ENCODE data around the gene AUTS2. TPM values are rescaled to one million over a fixed set of nuclear protein-coding genes. Genes with fewer than 3 reads are reported as not detected.

Gene AUTS2
- polyA plus RNA-seq, 3 donors, result 0.08 to 0.35 TPM; not detected in 1

GRCh38 chr7:70152313-70152712, 554.0 kb downstream of the AUTS2 start:
- Histone ChIP-seq H3K79me2 (ENCODE audit: insufficient read depth, low read length) (no peaks in the 10 kb centered on the region), H3K9me3 (replicated peaks in 1 of 2; ENCODE audit: control insufficient read depth in 1 of 2, insufficient read depth in 1 of 2, low read length in 2 of 2) (peaks cover 0 to 4% of the 10 kb centered on the region in 2 donors), H3K9ac (ENCODE audit: insufficient read depth, low read length, poor library complexity, severe bottlenecking) (no peak overlapping the region), H3K27me3 (ENCODE audit: control insufficient read depth in 2 of 2, insufficient read depth in 2 of 2, low read length in 2 of 2) (no peaks in the 10 kb centered on the region), H3K4me2 (replicated peaks; ENCODE audit: extremely low read depth, low read length, poor library complexity, severe bottlenecking) (no peak overlapping the region), H3K27ac (ENCODE audit: low read depth in 1 of 2, low read length in 2 of 2) (no peak overlapping the region), H3K4me1 (ENCODE audit: control insufficient read depth in 1 of 2, insufficient read depth in 2 of 2, low read length in 2 of 2) (no peaks in the 10 kb centered on the region), H3K4me3 (replicated peaks in 1 of 3; ENCODE audit: low read depth in 2 of 3, low read length in 3 of 3) (no peak overlapping the region), H2AFZ (ENCODE audit: insufficient read depth, low read depth, low read length, poor library complexity, severe bottlenecking) (no peak overlapping the region), H4K20me1 (ENCODE audit: insufficient read depth, low read length) (no peaks in the 10 kb centered on the region), H3K36me3 (replicated peaks in 1 of 2; ENCODE audit: control insufficient read depth in 1 of 2, insufficient read depth in 2 of 2, low read length in 2 of 2) (no peaks in the 10 kb centered on the region)
- TF ChIP-seq CTCF (IDR thresholded peaks at IDR 0.05), result no peak
- Mint-ChIP-seq H3K27ac (no peak overlapping the region), H3K27me3 (ENCODE audit: low read depth in 3 of 3) (peaks cover 0 to 2% (median 2%) of the 10 kb centered on the region in 3 donors), H3K4me3 (no peak overlapping the region), H3K4me1 (no peaks in the 10 kb centered on the region), H3K9me3 (peaks cover 3 to 11% (median 6%) of the 10 kb centered on the region in 7 donors), H3K36me3 (no peaks in the 10 kb centered on the region)
- intact Hi-C loops (cut with micrococcal nuclease), result no loop called here
- DNase-seq, result no peak
- WGBS (ENCODE audit: insufficient coverage), result no CpG with 5 or more reads among the region's 1 CpG

GRCh38 chr7:70153933-70154332, 555.7 kb downstream of the AUTS2 start:
- Histone ChIP-seq H3K27me3 (ENCODE audit: control insufficient read depth in 2 of 2, insufficient read depth in 2 of 2, low read length in 2 of 2) (no peaks in the 10 kb centered on the region), H3K9ac (ENCODE audit: insufficient read depth, low read length, poor library complexity, severe bottlenecking) (no peak overlapping the region), H3K4me1 (ENCODE audit: control insufficient read depth in 1 of 2, insufficient read depth in 2 of 2, low read length in 2 of 2) (no peaks in the 10 kb centered on the region), H2AFZ (ENCODE audit: insufficient read depth, low read depth, low read length, poor library complexity, severe bottlenecking) (no peak overlapping the region), H3K79me2 (ENCODE audit: insufficient read depth, low read length) (no peaks in the 10 kb centered on the region), H3K4me3 (replicated peaks in 1 of 3; ENCODE audit: low read depth in 2 of 3, low read length in 3 of 3) (no peak overlapping the region), H3K36me3 (replicated peaks in 1 of 2; ENCODE audit: control insufficient read depth in 1 of 2, insufficient read depth in 2 of 2, low read length in 2 of 2) (no peaks in the 10 kb centered on the region), H3K27ac (ENCODE audit: low read depth in 1 of 2, low read length in 2 of 2) (no peak overlapping the region), H4K20me1 (ENCODE audit: insufficient read depth, low read length) (no peaks in the 10 kb centered on the region), H3K4me2 (replicated peaks; ENCODE audit: extremely low read depth, low read length, poor library complexity, severe bottlenecking) (no peak overlapping the region), H3K9me3 (replicated peaks in 1 of 2; ENCODE audit: control insufficient read depth in 1 of 2, insufficient read depth in 1 of 2, low read length in 2 of 2) (peaks cover 0 to 4% of the 10 kb centered on the region in 2 donors)
- Mint-ChIP-seq H3K36me3 (no peaks in the 10 kb centered on the region), H3K9me3 (peaks cover 3 to 11% (median 6%) of the 10 kb centered on the region in 7 donors), H3K27ac (no peak overlapping the region), H3K4me1 (no peaks in the 10 kb centered on the region), H3K4me3 (no peak overlapping the region), H3K27me3 (ENCODE audit: low read depth in 3 of 3) (peaks cover 0 to 2% (median 2%) of the 10 kb centered on the region in 3 donors)
- 100% methylated on average over 1 of the region's 1 CpG for WGBS (ENCODE audit: insufficient coverage)
- TF ChIP-seq CTCF (IDR thresholded peaks at IDR 0.05), result no peak
- no peak for DNase-seq
- intact Hi-C loops (cut with micrococcal nuclease), result no loop called here

Data from CD14-positive monocyte (primary cell).